K562 (cell line): ENCODE measurements around the gene SERPINF2. TPM values are rescaled to one million over a fixed set of nuclear protein-coding genes. Genes with fewer than 3 reads are reported as not detected.
A peak's percentile ranks its signal among the peaks of the same experiment; 100 is the strongest.

ENCODE experiments used
- ATAC-seq: fragments of 200-7000 bp; cut with Tn5 transposase; 3 replicates; pipeline ENCODE4 v1.9.1; 2020; ENCODE audit warnings: moderate library complexity
- BruUV-seq: library from RNA; stranded (reverse); fragments of 400-500 nt; replicated peaks from 2 replicates; lab custom pipeline; 2021; lab: Mats Ljungman, UMichigan
- CTCF ChIA-PET: fragments of 300-600 bp; formaldehyde crosslinking; extraction: SDS; loops from one replicate; lab custom pipeline; 2021; ENCODE audit warnings: low intra/inter-chr PET ratio; lab: Yijun Ruan, JAX
- POLR2A ChIA-PET: fragments of 300-600, 350-650 bp; sonication (Branson Sonifier 250); formaldehyde crosslinking; extraction: SDS; loops from one replicate; lab custom pipeline; 2021; ENCODE audit warnings: antibody characterized with exemption, inconsistent platforms; lab: Yijun Ruan, JAX
- DNase-seq, 4 experiments: peaks; one replicate each; pipeline versions ENCODE4 v3.0.0 to v3.0.0-alpha.2; 2011 to 2018; ENCODE audit warnings: low spot score in 3 of 4, mixed read lengths in 3 of 4; ENCODE audit errors: extremely low read depth in 1 of 4
- FAIRE-seq: peaks from 2 replicates; lab custom pipeline; 2011; peaks lifted over from hg19 to GRCh38; lab: Jason Lieb, UNC
- H2AFZ ChIP-seq: 2 replicates; pipeline ENCODE4 v1.6.0; 2011; ENCODE audit warnings: low read depth, low read length, control low read depth, inconsistent platforms
- H3K27ac ChIP-seq: fragments of 200-600 bp; 3 replicates; pipeline ENCODE4 v1.8.0; 2011; ENCODE audit warnings: low read depth, mild to moderate bottlenecking, control low read depth, inconsistent platforms, low read length, moderate library complexity, mixed read lengths; ENCODE audit errors: extremely low read depth
- H3K27me3 ChIP-seq, 2 experiments: fragments of 300-600 bp in 1 of 2; 2 replicates in 1 of 2; 3 replicates in 1 of 2; pipeline versions ENCODE4 v1.6.0 to v1.8.0; 2011; ENCODE audit warnings: inconsistent platforms in 2 of 2, low read length in 2 of 2, mild to moderate bottlenecking in 1 of 2, mixed read lengths in 1 of 2, moderate library complexity in 1 of 2; ENCODE audit not compliant: control insufficient read depth in 2 of 2, insufficient read depth in 2 of 2
- H3K36me3 ChIP-seq: fragments of 300-600 bp; 3 replicates; pipeline ENCODE4 v1.8.0; 2011; ENCODE audit warnings: mild to moderate bottlenecking, low read length, inconsistent platforms; ENCODE audit not compliant: control insufficient read depth, insufficient read depth
- H3K4me1 ChIP-seq, 2 experiments: fragments of 200-600 bp in 1 of 2; replicated peaks in 1 of 2; 2 replicates in 1 of 2; 3 replicates in 1 of 2; pipeline versions ENCODE4 v1.5.1 to v1.8.0; 2011; ENCODE audit warnings: inconsistent platforms in 2 of 2, low read length in 2 of 2, mild to moderate bottlenecking in 1 of 2, mixed read lengths in 1 of 2, moderate library complexity in 1 of 2; ENCODE audit not compliant: control insufficient read depth in 2 of 2, insufficient read depth in 2 of 2
- H3K4me2 ChIP-seq: 2 replicates; pipeline ENCODE4 v1.6.1; 2011; ENCODE audit warnings: low read length, control low read depth, inconsistent platforms, mixed read lengths; ENCODE audit not compliant: insufficient read depth
- H3K4me3 ChIP-seq: fragments of 200-600 bp; sonication (generic), shearing (Covaris generic); 2 replicates; pipeline ENCODE4 v1.5.1; 2016; ENCODE audit warnings: control low read depth, inconsistent platforms
- H3K79me2 ChIP-seq: fragments of 200-600 bp; 3 replicates; pipeline ENCODE4 v1.8.0; 2011; ENCODE audit warnings: low read length, inconsistent platforms; ENCODE audit not compliant: control insufficient read depth, insufficient read depth
- H3K9ac ChIP-seq, 2 experiments: 2 replicates each; pipeline versions ENCODE4 v1.6.0 to v1.6.1; 2011; ENCODE audit warnings: low read depth in 2 of 2, low read length in 2 of 2, control low read depth in 1 of 2, inconsistent platforms in 1 of 2, mild to moderate bottlenecking in 1 of 2, mixed read lengths in 1 of 2; ENCODE audit not compliant: insufficient read depth in 1 of 2
- H3K9me1 ChIP-seq: one replicate; pipeline ENCODE4 v1.6.0; 2011; ENCODE audit warnings: inconsistent platforms, mild to moderate bottlenecking, low read length, moderate library complexity; ENCODE audit not compliant: control insufficient read depth, insufficient read depth
- H3K9me3 ChIP-seq: replicated peaks from 2 replicates; pipeline ENCODE4 v1.5.1; 2011; ENCODE audit warnings: low read depth, low read length, inconsistent platforms; ENCODE audit not compliant: control insufficient read depth, insufficient read depth
- H4K20me1 ChIP-seq: replicated peaks from 2 replicates; pipeline ENCODE4 v1.6.1; 2011; ENCODE audit warnings: low read length, inconsistent platforms, mixed read lengths; ENCODE audit not compliant: control insufficient read depth, insufficient read depth
- ARID2 ChIP-seq: fragments of 450-650 bp; IDR thresholded peaks from 2 replicates; pipeline ENCODE4 v1.6.1; 2017; ENCODE audit warnings: antibody characterized with exemption, mild to moderate bottlenecking
- ATF1 ChIP-seq, 2 experiments: fragments of 450-650 bp in 1 of 2; IDR thresholded peaks; 2 replicates each; pipeline ENCODE4 v1.6.1; 2016; ENCODE audit warnings: missing compliant biosample characterization in 1 of 2, missing genetic modification characterization in 1 of 2
- ATF4 ChIP-seq: fragments of 450-650 bp; formaldehyde crosslinking; IDR thresholded peaks from 2 replicates; pipeline ENCODE4 v1.4.0; 2022; ENCODE audit warnings: mild to moderate bottlenecking, moderate library complexity
- ATF7 ChIP-seq: fragments of 450-650 bp; IDR thresholded peaks from 2 replicates; pipeline ENCODE4 v1.7.1; 2014; ENCODE audit warnings: mild to moderate bottlenecking, moderate library complexity
- E2F3 ChIP-seq: fragments of 250-450 bp; sonication (Bioruptor Pico); IDR thresholded peaks from 2 replicates; pipeline ENCODE4 v1.4.0; 2020; ENCODE audit warnings: mild to moderate bottlenecking
- EGR1 ChIP-seq: fragments of 450-650 bp; conservative IDR thresholded peaks from 2 replicates; pipeline ENCODE4 v1.6.1; 2017; ENCODE audit warnings: mild to moderate bottlenecking
- HMG20B ChIP-seq: fragments of 250-450 bp; sonication (Bioruptor Pico); IDR thresholded peaks from 2 replicates; pipeline ENCODE4 v1.5.0; 2021; ENCODE audit warnings: mild to moderate bottlenecking
- MTA3 ChIP-seq: fragments of 450-650 bp; formaldehyde crosslinking; IDR thresholded peaks from 2 replicates; pipeline ENCODE4 v1.6.1; 2017; ENCODE audit warnings: mild to moderate bottlenecking, borderline replicate concordance
- POLR2A ChIP-seq: fragments of 450-650 bp; conservative IDR thresholded peaks from 2 replicates; pipeline ENCODE4 v1.6.1; 2016
- POLR2G ChIP-seq: fragments of 200-400 bp; formaldehyde crosslinking; IDR thresholded peaks from 2 replicates; pipeline ENCODE4 v1.6.1; 2017; ENCODE audit warnings: low read depth, mild to moderate bottlenecking, antibody characterized with exemption, low read length, moderate library complexity
- SREBF1 ChIP-seq: fragments of 150-350 bp; IDR thresholded peaks from 2 replicates; pipeline ENCODE4 v1.6.1; 2014; ENCODE audit warnings: antibody characterized with exemption, low read depth, low read length, borderline replicate concordance
- STAT5B ChIP-seq: fragments of 250-450 bp; sonication (Bioruptor Pico); IDR thresholded peaks from 2 replicates; pipeline ENCODE4 v1.8.0; 2021; ENCODE audit warnings: mild to moderate bottlenecking, inconsistent platforms
- TEAD1 ChIP-seq, 2 experiments: fragments of 450-650 bp in 1 of 2; sonication (generic) in 1 of 2; formaldehyde crosslinking; IDR thresholded peaks; 2 replicates each; pipeline versions ENCODE4 v1.4.0 to v1.8.0; 2020 to 2022; ENCODE audit warnings: mild to moderate bottlenecking in 2 of 2, missing genetic modification reagents in 1 of 2
- TRIM24 ChIP-seq, 2 experiments: fragments of 450-650 bp; IDR thresholded peaks; 2 replicates each; pipeline ENCODE4 v1.6.1; 2016
- XRCC5 ChIP-seq: fragments of 200-400 bp; formaldehyde crosslinking; IDR thresholded peaks from 2 replicates; pipeline ENCODE4 v1.6.1; 2017; ENCODE audit warnings: low read depth, mild to moderate bottlenecking, low read length
- ZBTB7A ChIP-seq: IDR thresholded peaks from 2 replicates; pipeline ENCODE4 v1.6.1; 2011; ENCODE audit warnings: low read depth, mild to moderate bottlenecking, low read length, moderate library complexity, borderline replicate concordance; ENCODE audit not compliant: control insufficient read depth
- ZC3H8 ChIP-seq: fragments of 450-650 bp; IDR thresholded peaks from 2 replicates; pipeline ENCODE4 v1.6.1; 2017
- ZNF699 ChIP-seq: fragments of 250-450 bp; sonication (Bioruptor Pico); IDR thresholded peaks from 2 replicates; pipeline ENCODE4 v1.8.0; 2021; ENCODE audit warnings: mild to moderate bottlenecking, moderate library complexity; ENCODE audit not compliant: insufficient replicate concordance
- WGBS: fragments of 100-300 bp; shearing (Covaris generic); methylation state at CpG from one replicate; pipeline ENCODE4 v1.1.6; 2016; ENCODE audit warnings: low coverage, mixed read lengths; ENCODE audit not compliant: insufficient coverage; ENCODE audit errors: missing lambda C conversion rate; 5-methylcytosine and 5-hydroxymethylcytosine counted together
- in situ Hi-C: fragments of 300-500 bp; cut with MboI; formaldehyde crosslinking; loops from 4 replicates; pipeline ENCODE4 v1.15.0; 2018; ENCODE audit warnings: inconsistent platforms, mixed read lengths
- intact Hi-C: fragments of 100-400 bp; cut with micrococcal nuclease; formaldehyde crosslinking; loops from 2 replicates; pipeline ENCODE4 v1.14.2; 2022
- polyA plus RNA-seq, 8 experiments: library from polyadenylated mRNA; depleted of rRNA in 4 of 8; stranded (reverse) in 5 of 8; unstranded in 3 of 8; fragments of >200 nt; fragmentation: Nextera tagmentation in 2 of 8; fragmentation: Illumina TruSeq in 1 of 8; extraction: Ambion mirVana in 2 of 8; extraction: Trizol in 1 of 8; gene quantifications; 2 replicates each; pipeline versions ENCODE4 v1.2.1 to v1.2.3, GENCODE V29; 2011 to 2014; ENCODE audit warnings: inconsistent platforms in 1 of 8, missing spikeins in 1 of 8
- total RNA-seq, 7 experiments: library from RNA; depleted of rRNA in 6 of 7; stranded (reverse); fragments of >200 nt in 6 of 7; fragmentation: Illumina TruSeq in 2 of 7; extraction: Trizol in 2 of 7; gene quantifications; 2 replicates each; pipeline versions ENCODE4 v1.2.1 to v1.2.3, GENCODE V29; 2011 to 2021; ENCODE audit warnings: low replicate concordance in 1 of 7
- TF ChIP-seq, protein P1 (sequence below): IDR thresholded peaks from 3 replicates; pipeline ENCODE4 v1.6.1; 2011; ENCODE audit warnings: borderline replicate concordance, mild to moderate bottlenecking; ENCODE audit not compliant: insufficient read length, insufficient read depth

Gene SERPINF2
- total and polyA plus RNA-seq, 9 of the 15 experiments (the other 6 are each of a cell fraction or from before 2014, with no cell fraction given): 0.22 TPM; not detected in 8

- TF ChIP-seq STAT5B (CRISPR knock-in tag): no peak
- TF ChIP-seq ATF7: peak; percentile 30; the same call in 1 of the 2 replicates
- TF ChIP-seq EGR1: peak; percentile 60; the same call in 1 of the 2 replicates
- TF ChIP-seq MTA3: peak; percentile 42; the same call in 1 of the 2 replicates
- TF ChIP-seq POLR2G: peak; percentile 93
- TF ChIP-seq ATF4 (CRISPR knock-in tag): peak; percentile 70; the same call in 1 of the 2 replicates
- TF ChIP-seq, all 486 proteins: peak for 38
Observed at GRCh38 chr17:1709971-1710806, 32.5 kb upstream of the SERPINF2 start, which contains the start of gene TLCD2 (continued).

- in situ Hi-C loops: loop anchor here (5.0 to 10.0 kb wide), 2 partner anchors 39 to 324 kb away; partner anchors contain the start of gene DPH1
- H3K9me3 ChIP-seq: no peaks in the 10 kb centered on the region
- ATAC-seq: no peak
- peaks cover 25% of the 10 kb centered on the region; the same call in 2 of the 3 replicates for H3K36me3 ChIP-seq
- H3K4me3 ChIP-seq: peak overlapping the region; percentile 53
- peaks cover 31 to 70% of the 10 kb centered on the region in 2 experiments for H3K4me1 ChIP-seq
- H3K79me2 ChIP-seq: peaks cover 43% of the 10 kb centered on the region
- H3K9ac ChIP-seq: peak overlapping the region; percentile 65 to 92; a peak in 3 of 4 replicates
- CTCF ChIA-PET: no interaction called here
- intact Hi-C loops: no loop called here
- POLR2A ChIA-PET: interaction anchor here (0.7 kb wide), 1 partner anchor 411 kb away, joined by 3 read pairs; no protein-coding TSS in a partner anchor
- no TSS peak for BruUV-seq
- H3K27me3 ChIP-seq: no peaks in the 10 kb centered on the region
- H3K4me2 ChIP-seq: peak overlapping the region; percentile 67
- FAIRE-seq: no peak
- peak overlapping the region; percentile 66 for H3K27ac ChIP-seq
- H2AFZ ChIP-seq: no peak overlapping the region; the same call in 1 of the 2 replicates
- no peak for DNase-seq
- H3K9me1 ChIP-seq: no peaks in the 10 kb centered on the region
- 24% methylated on average over 6 of the region's 14 CpGs for WGBS
- 0 out of 2 replicates have a peak, but pooled peaks cover 3% of the 10 kb centered on the region for H4K20me1 ChIP-seq
- TF ChIP-seq TRIM24 (IDR thresholded peaks at IDR 0.05): no peak
- no peak for TF ChIP-seq ZC3H8
- TF ChIP-seq POLR2A: peak; percentile 49; the same call in 1 of the 2 replicates
- TF ChIP-seq XRCC5: no peak
- TF ChIP-seq SREBF1: no peak
- no peak for TF ChIP-seq TEAD1 (CRISPR knock-in tag; IDR thresholded peaks at IDR 0.05)
- TF ChIP-seq ARID2: no peak
- no peak for TF ChIP-seq HMG20B (CRISPR knock-in tag)
- TF ChIP-seq E2F3: no peak
- TF ChIP-seq, protein P1, sequence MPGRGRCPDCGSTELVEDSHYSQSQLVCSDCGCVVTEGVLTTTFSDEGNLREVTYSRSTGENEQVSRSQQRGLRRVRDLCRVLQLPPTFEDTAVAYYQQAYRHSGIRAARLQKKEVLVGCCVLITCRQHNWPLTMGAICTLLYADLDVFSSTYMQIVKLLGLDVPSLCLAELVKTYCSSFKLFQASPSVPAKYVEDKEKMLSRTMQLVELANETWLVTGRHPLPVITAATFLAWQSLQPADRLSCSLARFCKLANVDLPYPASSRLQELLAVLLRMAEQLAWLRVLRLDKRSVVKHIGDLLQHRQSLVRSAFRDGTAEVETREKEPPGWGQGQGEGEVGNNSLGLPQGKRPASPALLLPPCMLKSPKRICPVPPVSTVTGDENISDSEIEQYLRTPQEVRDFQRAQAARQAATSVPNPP: no peak
- peak; percentile 61 for TF ChIP-seq ZBTB7A
- TF ChIP-seq ZNF699 (CRISPR knock-in tag): no peak
- TF ChIP-seq ATF1 (CRISPR knock-in tag; IDR thresholded peaks at IDR 0.05): no peak
- no peak for TF ChIP-seq ATF1 (tag; IDR thresholded peaks at IDR 0.05)
Observed at GRCh38 chr17:1710807-1711553, 31.7 kb upstream of the SERPINF2 start.
